ENCODE measurements around the gene GSG1L. TPM values are rescaled to one million over a fixed set of nuclear protein-coding genes. Genes with fewer than 3 reads are reported as not detected.

The GSG1L gene
- total RNA-seq, 1 donor from 2014 or later = not detected

GRCh38 chr16:27751233-27751632 lies 312.3 kb downstream of the GSG1L start:
- no peaks in the 10 kb centered on the region for H3K27me3 ChIP-seq
- no peak overlapping the region for H3K4me3 ChIP-seq
- no peak for TF ChIP-seq CTCF (IDR thresholded peaks at IDR 0.05)
- no peak overlapping the region for H3K27ac ChIP-seq
- H3K9me3 ChIP-seq = no peaks in the 10 kb centered on the region
- peaks cover 0 to 7% of the 10 kb centered on the region in 2 donors for H3K36me3 ChIP-seq
- no peak for DNase-seq (ENCODE audit: low spot score in 2 of 2)
- H3K4me1 ChIP-seq = peaks cover 5 to 16% of the 10 kb centered on the region in 2 donors
- intact Hi-C loops (cut with DNase I) = no loop called here

DNA sequence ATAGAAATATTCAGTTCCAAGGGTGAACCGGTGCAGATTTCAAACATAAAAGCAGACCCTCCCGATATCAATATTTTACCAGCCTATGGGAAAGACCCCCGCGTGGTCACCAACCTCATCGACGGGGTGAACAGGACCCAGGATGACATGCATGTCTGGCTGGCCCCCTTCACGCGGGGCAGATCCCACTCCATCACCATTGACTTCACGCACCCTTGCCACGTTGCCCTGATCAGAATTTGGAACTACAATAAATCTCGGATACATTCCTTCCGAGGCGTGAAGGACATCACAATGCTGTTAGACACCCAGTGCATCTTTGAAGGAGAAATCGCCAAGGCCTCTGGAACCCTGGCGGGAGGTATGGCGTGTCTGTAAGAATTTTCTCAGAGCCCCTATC lies 313.6 kb downstream of the GSG1L start:
- no peaks in the 10 kb centered on the region for H3K27me3 ChIP-seq
- no peak for DNase-seq (ENCODE audit: low spot score in 2 of 2)
- H3K9me3 ChIP-seq = no peaks in the 10 kb centered on the region
- H3K36me3 ChIP-seq = peaks cover 0 to 7% of the 10 kb centered on the region in 2 donors
- H3K4me3 ChIP-seq = no peak overlapping the region
- H3K4me1 ChIP-seq = peaks cover 5 to 11% of the 10 kb centered on the region in 2 donors
- no peak for TF ChIP-seq CTCF (IDR thresholded peaks at IDR 0.05)
- intact Hi-C loops (cut with DNase I) = no loop called here
- no peak overlapping the region for H3K27ac ChIP-seq

DNA sequence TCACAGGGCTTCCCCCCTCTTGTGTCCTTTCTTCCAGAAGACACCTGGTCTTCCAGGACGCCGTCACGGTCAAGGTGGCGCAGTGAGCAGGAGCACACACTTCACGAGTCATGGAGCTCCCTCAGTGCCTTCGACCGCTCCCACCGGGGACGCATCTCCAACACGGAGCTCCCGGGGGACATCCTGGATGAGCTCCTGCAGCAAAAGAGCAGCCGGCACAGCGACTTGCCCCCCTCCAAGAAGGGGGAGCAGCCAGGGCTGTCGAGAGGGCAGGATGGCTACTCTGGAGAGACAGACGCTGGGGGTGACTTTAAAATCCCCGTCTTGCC lies 314.0 kb downstream of the GSG1L start:
- no peak overlapping the region for H3K27ac ChIP-seq
- peaks cover 0 to 7% of the 10 kb centered on the region in 2 donors for H3K36me3 ChIP-seq
- no peak for DNase-seq (ENCODE audit: low spot score in 2 of 2)
- no peaks in the 10 kb centered on the region for H3K27me3 ChIP-seq
- H3K9me3 ChIP-seq = no peaks in the 10 kb centered on the region
- no peak for TF ChIP-seq CTCF (IDR thresholded peaks at IDR 0.05)
- intact Hi-C loops (cut with DNase I) = no loop called here
- peaks cover 3 to 8% of the 10 kb centered on the region in 2 donors for H3K4me1 ChIP-seq
- H3K4me3 ChIP-seq = no peak overlapping the region

GRCh38 chr16:27748868-27749546 lies 314.5 kb downstream of the GSG1L start:
- H3K4me1 ChIP-seq = peaks cover 0 to 3% of the 10 kb centered on the region in 2 donors
- DNase-seq (ENCODE audit: low spot score in 2 of 2) = no peak
- no peak overlapping the region for H3K4me3 ChIP-seq
- no peaks in the 10 kb centered on the region for H3K9me3 ChIP-seq
- no peak for TF ChIP-seq CTCF (IDR thresholded peaks at IDR 0.05)
- no peak overlapping the region for H3K27ac ChIP-seq
- H3K36me3 ChIP-seq = peaks cover 0 to 7% of the 10 kb centered on the region in 2 donors
- intact Hi-C loops (cut with DNase I) = no loop called here
- H3K27me3 ChIP-seq = no peaks in the 10 kb centered on the region

DNA sequence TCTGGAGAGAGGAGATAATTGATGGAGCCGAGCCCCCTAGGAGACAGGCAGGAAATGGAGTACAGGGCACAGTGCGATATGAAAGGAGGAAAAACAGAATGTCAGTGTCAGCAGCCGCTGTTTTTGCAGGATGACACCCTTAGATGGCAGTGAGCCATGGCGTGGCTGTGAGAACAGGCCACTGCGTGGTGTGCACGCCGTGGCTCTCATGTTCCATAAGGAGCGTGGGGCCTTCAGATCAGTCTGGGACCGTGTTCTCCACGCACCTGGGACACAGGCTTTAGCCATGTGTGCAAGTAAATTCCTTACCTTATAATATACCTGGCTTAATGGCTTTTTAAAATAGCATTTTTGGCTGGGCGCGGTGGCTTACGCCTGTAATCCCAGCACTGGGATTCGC lies 315.6 kb downstream of the GSG1L start:
- Histone ChIP-seq H3K4me3 (no peak overlapping the region), H3K27me3 (no peaks in the 10 kb centered on the region), H3K4me1 (no peaks in the 10 kb centered on the region), H3K27ac (no peak overlapping the region), H3K9me3 (no peaks in the 10 kb centered on the region), H3K36me3 (peaks cover 0 to 7% of the 10 kb centered on the region in 2 donors)
- no peak for TF ChIP-seq CTCF (IDR thresholded peaks at IDR 0.05)
- intact Hi-C loops (cut with DNase I) = no loop called here
- no peak for DNase-seq (ENCODE audit: low spot score in 2 of 2)
